C4-2B (cell line): ENCODE data around the gene PCDHGB2.

Experiments used
- H3K27ac ChIP-seq: fragments of 450-650 bp; 2 replicates; pipeline ENCODE4 v1.5.1; 2017
- CTCF ChIP-seq: fragments of 450-650 bp; conservative IDR thresholded peaks from 2 replicates; pipeline ENCODE4 v1.5.1; 2017; ENCODE audit warnings: mild to moderate bottlenecking
- ZFX ChIP-seq: fragments of 450-650 bp; IDR thresholded peaks from 2 replicates; pipeline ENCODE4 v1.6.1; 2017

The PCDHGB2 gene

GRCh38 chr5:141409598-141410306 is 50.0 kb downstream of the PCDHGB2 start:
- H3K27ac ChIP-seq, result no peak overlapping the region
- TF ChIP-seq ZFX (no peak), CTCF (no peak)

GRCh38 chr5:141411575-141411974 is 51.8 kb downstream of the PCDHGB2 start:
- no peak for TF ChIP-seq ZFX
- no peak for TF ChIP-seq CTCF
- H3K27ac ChIP-seq, result no peak overlapping the region
